Activated naive CD8-positive, alpha-beta T cell treated with anti-CD3 and anti-CD28 coated beads, Interleukin-2, amount 50 U/mL, for 16 hours (primary cell): ENCODE measurements around the gene MYL11.

ENCODE experiments used
- DNase-seq: peaks from one replicate; pipeline ENCODE4 v3.0.0-alpha.2; 2020; ENCODE audit warnings: low read depth, low spot score

The MYL11 gene

DNA sequence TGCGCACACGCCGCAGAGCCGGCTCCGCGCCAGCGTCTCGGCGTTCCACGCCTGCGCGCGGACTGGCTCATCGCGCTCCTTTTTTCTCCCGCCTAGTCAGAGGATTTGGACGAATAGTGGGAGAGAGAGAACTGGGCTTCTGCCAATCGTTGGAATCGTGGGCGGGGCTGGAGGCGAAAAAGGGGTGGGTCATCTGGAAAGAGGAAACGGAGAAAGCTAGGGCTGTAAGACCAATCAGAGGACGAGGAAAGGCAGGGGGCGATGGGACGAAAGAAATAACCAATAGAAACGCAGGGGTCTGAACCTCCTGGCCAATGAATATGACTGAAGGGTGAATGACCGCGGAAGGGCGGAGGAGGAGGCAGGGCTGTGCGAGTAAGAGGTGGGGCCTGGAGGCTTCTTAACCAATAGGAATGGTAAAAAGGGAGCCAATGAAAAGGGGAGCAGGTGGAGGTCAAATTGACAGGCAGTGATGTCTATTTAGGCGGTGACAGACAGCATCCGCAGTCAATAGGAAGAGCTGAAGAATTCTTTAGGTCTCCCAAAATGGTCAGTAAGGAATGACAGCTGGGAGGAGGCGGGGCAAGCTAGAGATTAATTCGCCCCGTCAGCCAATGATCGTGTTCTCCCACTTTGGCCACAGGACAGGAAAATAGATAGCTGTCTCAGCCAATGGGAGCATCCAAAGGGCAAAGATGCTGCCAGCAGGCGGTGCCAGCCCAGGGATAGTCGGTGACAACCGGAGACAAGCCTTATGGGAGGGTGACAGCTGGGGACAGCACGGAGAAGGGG, 4.0 kb upstream of the MYL11 start, which contains the start of gene TBC1D10B:
TSS of gene TBC1D10B (minus strand) at position 39 of the 792 bp plus-strand sequence. CDS start 311 bp downstream, outside the sequence.
- DNase-seq, result peak; percentile 98

GRCh38 chr16:30371248-30371816, 3.3 kb upstream of the MYL11 start:
- no peak for DNase-seq

DNA sequence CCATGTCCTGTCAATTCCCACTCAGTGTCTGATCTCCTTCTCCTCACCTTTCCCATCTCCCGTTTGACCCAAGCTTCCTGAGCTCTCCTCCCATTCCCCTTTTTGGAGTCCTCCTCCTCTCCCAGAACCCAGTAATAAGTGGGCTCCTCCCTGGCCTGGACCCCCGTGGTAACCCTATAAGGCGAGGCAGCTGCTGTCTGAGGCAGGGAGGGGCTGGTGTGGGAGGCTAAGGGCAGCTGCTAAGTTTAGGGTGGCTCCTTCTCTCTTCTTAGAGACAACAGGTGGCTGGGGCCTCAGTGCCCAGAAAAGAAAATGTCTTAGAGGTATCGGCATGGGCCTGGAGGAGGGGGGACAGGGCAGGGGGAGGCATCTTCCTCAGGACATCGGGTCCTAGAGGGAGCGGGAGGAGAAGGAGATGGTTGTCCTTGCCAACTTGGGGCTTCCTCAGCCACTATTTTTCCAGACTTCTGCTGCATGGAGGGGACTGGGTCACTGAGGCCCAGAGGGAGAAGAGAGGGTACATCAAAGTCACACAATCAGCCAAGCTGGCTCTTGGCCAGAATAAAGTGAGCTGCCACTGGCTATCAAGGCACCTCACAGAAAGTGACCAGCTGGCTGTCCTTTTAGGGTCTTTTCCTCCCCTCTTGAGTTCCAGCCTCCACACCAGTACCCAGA, 2.4 kb upstream of the MYL11 start:
- DNase-seq, result no peak

DNA sequence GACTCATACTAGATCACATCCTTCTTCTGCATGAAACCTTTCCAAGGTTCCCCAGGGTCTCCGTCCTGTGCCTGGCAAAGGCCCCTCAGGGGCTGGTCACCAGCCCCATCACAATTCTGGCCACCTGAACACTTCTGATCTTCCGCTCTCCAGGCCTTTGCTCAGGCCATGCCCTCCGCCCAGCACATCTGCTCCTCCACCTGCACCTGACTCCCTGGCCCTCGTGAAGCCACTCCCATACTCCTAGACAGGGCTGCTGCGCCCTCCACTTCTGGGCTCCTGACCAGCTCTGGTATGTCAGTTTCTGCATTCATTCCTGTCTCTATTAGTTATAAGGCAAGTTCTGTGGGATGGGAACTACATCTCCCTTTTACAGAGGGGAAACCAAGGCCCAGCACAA, 1.9 kb upstream of the MYL11 start:
- DNase-seq, result no peak

DNA sequence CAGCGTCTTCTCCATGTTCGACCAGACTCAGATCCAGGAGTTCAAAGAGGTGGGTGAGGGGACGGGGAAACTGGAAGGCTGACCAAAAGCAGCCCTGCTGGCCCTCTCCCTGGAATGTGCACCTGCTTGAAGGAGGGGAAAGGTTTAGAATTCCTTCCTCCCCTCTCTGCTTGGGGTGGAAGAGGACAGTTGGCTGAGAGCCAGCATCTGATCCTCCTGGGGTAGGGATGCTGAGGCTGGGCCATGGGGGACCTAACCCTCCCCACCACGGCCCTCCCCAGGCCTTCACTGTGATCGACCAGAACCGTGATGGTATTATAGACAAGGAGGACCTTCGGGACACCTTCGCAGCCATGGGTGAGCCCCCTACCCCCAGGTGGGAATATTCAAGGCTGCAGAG, 1.3 kb downstream of the MYL11 start:
- DNase-seq, result no peak

- DNase-seq, result no peak
Measured at GRCh38 chr16:30376461-30376902, 1.9 kb downstream of the MYL11 start.

DNA sequence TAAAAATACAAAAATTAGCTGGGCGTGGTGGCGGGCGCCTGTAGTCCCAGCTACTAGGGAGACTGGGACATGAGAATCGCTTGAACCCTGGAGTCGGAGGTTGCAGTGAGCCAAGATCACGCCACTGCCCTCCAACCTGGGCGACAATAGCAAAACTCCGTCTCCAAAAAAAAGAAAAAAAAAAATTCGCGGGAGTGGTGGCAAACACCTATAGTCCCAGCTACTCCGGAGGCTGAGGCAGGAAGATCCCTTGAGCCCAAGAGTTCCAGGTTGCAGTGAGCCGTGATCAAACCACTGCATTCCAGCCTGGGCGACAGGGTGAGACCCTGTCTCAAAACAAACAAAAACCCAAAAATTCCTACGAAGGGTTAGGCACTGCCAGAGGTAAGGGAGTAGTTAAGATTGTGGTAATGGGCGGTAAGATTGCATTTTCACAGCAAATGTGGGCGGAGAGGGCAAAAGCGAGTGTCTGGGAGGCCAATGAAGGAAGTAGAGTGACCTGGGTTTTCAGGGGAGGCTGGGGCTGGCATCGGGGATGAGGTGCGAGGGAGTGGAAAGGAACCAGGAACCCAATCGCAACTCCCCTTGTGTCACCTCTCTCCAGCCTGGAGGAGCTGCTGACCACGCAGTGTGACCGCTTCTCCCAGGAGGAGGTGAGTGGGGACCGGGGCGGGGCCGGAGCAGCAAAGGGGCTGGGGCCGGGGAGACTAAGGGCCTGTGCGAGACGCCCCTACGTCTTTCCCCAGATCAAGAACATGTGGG, 2.6 kb downstream of the MYL11 start:
- DNase-seq, result no peak

GRCh38 chr16:30377812-30378235, 3.2 kb downstream of the MYL11 start:
- DNase-seq, result peak; percentile 60

DNA sequence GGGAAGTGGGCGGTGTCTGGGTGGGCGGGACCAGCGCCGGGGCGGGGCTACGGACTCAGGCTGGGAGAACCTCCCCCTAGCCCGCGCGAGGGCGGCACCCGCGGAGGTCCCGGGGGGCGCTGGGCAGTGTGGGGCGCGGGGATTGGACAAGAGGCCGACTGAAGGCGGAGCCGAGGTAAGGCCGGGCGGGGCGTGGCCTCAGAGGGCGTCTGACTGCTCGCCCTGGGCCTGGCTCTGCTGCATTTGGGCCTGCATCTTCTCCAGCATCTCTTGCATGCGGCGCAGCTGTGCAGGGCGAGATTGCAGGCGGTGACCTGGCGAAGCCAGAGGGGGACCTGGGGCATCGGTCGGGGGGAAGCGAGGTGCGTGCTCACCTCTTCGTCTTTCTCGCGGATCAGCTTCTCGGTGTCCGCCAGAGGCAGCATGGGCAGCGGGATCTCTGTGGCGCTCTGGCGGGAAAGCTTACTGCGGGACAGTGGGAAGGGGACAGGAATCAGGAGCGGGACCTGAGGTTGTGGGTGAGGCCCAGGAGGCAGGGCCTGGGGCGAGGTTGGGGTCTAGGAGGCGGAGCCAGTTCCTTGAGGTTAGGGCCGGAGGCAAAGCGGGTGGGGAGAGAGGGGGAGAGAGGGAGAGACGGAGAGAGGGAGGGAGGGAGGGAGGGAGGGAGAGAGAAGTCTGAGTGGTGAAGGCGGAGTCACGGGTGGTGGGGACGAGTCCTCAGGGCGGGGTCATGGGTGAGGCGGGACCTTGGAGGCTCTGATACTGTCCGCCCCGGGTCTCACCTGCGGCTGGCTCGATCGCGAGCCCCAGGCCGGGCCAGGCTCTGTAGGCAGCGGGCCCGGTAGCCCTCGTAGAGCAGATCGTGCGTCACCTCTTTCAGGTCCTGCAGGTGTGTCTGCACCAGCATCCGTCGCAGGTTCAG, 3.9 kb downstream of the MYL11 start:
- DNase-seq, result peak; percentile 97

DNA sequence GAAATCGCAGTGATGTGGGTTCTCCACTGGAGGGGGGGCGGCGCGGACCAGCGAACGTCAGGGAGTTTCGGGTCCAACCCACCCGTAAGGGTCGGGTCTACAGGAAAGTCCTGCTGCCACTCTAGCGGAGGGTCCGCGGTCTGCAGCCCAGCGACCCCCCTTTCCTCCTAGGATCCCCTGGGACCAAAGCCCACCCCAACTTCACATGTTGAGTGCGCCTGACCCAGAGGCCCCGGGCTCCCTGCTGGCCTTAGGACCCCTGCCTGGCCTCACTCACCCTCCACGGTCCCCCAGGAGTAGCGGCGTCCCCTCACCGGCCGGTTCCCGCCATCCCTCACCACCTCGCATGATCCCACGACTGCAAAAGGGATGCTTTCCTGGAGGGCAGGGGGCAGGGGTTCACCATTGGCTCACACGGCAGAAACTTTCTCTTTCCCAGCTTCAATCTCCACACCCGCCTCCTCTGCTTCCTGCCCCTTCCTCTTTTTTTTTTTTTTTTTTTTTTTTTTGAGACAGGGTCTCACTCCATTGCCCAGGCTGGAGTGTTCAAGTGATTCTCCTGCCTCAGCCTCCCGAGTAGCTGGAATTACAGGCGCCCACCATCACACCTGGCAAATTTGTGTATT, 4.7 kb downstream of the MYL11 start:
- DNase-seq, result no peak

GRCh38 chr16:30380072-30380802, 5.6 kb downstream of the MYL11 start:
- no peak for DNase-seq

GRCh38 chr16:30380803-30381208, 6.2 kb downstream of the MYL11 start:
- no peak for DNase-seq

DNA sequence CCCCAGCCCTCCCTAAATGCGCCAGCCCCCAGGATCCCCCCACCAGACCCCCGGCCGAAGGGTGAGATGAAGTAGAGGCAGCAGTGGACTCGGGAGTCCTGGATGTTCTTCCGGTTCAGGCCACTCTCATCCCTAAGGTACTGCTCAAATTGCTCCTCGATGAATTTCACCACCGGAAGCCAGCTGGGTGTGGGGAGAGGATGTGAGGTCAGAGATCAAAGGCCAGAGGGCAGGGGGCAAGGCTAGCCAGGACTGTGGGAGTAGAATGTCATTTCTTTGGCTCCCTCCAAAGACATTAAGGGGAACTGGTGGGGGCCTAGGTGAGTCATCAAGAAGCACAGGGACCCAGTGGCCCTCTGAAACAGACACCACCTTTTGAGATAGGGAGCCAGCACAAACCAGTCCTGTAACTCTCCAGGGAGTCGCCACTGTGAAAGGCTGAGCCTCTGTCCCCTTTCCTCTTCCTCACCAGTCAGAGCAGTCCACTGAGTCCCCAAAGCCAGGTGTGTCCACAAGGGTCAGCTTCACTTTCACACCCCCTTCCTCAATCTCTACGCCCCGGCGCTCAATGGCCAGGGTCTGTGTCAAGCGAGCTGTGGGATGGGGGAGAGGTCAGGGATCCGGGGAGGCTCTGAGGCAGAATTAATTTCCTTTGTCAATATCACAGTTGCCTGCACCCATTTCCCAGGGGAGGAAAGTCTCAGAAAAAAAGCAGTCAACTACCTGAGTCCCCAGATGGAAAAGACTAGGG, 6.9 kb downstream of the MYL11 start:
- DNase-seq, result no peak

- DNase-seq, result peak; percentile 29
Measured at GRCh38 chr16:30382111-30382881, 7.7 kb downstream of the MYL11 start, which contains the start of gene SEPTIN1. Gene SEPTIN1, minus strand, starts transcription at chr16:30382561. Its CDS starts 19 bp downstream, at chr16:30382542.

GRCh38 chr16:30383521-30383920, 8.9 kb downstream of the MYL11 start:
- DNase-seq, result no peak

GRCh38 chr16:30394592-30395154, 20.1 kb downstream of the MYL11 start:
- DNase-seq, result no peak

GRCh38 chr16:30395155-30395991, 20.8 kb downstream of the MYL11 start, which contains the start of gene ZNF48:
Gene ZNF48, plus strand, starts transcription at chr16:30395420. Its CDS starts 375 bp downstream, at chr16:30395795.
- DNase-seq, result no peak
